Stimulated activated CD4-positive, alpha-beta T cell treated with anti-CD3 and anti-CD28 coated beads, TNF-alpha, amount 100 ng/mL, for 24 hours (primary cell): ENCODE measurements around the gene CISH.
A peak's percentile ranks its signal among the peaks of the same experiment; 100 is the strongest.

Experiments
- DNase-seq, 3 experiments: peaks; one replicate each; pipeline ENCODE4 v3.0.0-alpha.2; 2020; ENCODE audit warnings: low read depth in 3 of 3

CISH gene

DNA sequence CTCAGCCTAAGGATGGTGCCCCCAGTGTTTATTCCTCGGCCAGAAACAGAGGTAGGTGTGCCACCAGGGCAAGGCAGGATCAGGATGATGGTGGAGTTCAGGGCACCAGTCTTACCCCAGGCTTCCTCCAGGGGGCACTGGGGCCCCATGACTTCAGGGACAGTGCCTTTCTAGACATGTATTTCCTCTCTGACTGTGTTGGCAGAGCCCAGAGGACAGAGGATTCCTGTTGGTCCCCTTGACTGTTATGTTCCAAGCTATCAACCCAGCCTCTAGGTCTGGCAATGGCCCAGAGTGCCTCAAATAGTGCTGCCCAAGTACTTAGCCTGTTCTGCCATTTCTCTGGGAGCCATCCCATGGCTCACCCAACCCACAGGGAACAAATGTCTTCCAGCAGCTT is 39.4 kb downstream of the CISH start:
- DNase-seq: peak; percentile 68 to 82 (median 70)

DNA sequence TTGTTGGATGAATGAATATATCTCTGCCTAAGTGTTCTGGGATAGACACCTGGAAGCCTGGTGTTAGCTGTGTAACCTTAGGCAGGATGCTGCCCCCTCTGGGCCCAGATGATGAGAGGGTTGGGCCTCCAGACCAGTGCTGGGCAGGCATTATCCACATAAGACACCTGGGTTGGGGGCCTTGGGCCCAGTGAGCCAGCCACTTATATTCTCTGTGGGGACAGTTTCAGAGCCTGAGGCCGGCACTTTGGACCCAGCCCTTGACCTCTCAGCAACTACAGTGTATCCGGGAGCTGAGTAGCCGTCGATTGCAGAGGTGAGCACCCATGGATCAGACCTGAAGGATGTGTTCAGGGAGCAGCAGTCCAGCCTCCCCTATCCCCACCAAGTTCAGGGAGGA is 40.1 kb downstream of the CISH start:
- DNase-seq: no peak

DNA sequence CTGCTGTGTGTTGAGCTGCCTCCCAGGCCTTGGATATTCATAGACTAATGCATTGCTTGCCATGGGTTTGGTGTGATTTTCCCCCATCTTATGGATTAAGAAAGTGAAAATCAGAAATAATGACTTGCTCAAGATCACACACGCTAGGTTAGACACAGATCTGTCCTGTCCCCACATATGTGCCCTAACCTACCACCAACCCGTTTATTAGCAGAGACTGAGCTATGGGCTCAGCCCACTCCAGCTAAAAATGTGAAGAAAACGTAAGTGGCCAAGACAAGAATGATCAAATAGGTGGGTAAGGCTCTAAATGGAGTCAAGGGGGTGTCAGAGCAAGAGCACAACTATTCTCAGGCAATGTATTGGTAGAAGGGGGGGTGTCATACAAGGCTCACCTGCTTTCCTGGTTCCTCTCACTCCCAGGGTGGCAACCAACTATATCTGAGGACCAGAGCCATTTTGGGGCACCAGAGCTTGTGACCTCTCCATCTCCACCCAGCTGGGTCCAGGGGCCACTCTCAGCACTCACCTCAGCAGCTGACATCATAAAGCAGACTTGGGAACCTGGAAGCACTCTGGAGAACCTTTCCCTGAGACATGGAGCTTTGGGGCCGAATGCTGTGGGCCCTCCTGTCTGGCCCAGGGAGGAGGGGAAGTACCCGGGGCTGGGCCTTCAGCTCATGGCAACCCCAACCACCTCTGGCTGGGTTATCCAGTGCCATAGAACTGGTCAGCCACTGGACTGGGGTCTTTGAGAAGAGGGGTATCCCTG is 40.9 kb downstream of the CISH start:
- no peak for DNase-seq

GRCh38 chr3:50568947-50569749 is 42.4 kb downstream of the CISH start, which contains the start of gene HEMK1:
HEMK1 (plus strand) TSS chr3:50569522; CDS start chr3:50571105, 1,583 bp downstream.
- DNase-seq: peak; percentile 91 to 96 (median 92)

DNA sequence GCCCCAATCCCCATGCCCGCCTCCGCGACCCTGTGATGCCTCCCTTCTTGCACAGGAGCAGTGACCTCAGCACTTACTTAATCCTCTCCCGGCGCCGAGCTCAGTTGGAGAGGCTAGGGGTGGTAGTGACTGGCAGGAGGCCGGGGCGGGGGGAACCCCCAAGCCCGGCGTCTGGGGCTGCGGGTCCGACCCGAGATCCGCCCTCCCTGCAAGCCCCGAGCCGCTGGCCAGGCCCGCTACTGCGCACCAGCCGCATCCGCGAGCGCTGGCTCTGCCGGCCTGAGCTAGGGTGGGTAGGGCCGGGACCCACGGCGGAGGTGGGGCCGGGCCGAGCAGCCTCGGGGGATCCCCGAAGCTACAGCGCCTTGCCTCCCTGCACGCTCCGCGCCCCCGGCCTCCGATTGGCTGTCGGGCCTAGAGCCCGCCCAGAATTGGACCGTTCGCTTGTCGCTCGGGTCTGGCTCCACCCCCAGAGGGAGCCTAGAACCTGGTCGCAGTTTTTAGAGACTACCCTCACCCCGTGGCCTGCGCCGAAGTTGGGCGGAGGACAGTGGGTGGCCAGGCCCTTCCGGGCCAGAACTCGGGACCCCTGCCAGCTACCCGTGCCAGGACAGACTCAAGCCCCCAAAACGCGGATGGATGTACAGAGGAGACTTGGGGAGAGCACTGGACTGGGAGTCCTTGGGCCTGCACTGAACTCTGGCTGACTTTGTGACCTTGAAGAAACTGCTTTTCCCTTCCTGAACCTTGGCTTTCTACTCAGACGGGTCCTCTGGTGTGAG is 44.0 kb downstream of the CISH start, which contains the start of gene C3orf18:
Gene C3orf18 (minus strand): TSS at position 362 of the 782 bp plus-strand sequence. CDS start 2,048 bp downstream, outside the sequence.
- peak; percentile 86 to 97 (median 89) for DNase-seq

GRCh38 chr3:50567011-50567385 is 44.6 kb downstream of the CISH start:
- no peak for DNase-seq

DNA sequence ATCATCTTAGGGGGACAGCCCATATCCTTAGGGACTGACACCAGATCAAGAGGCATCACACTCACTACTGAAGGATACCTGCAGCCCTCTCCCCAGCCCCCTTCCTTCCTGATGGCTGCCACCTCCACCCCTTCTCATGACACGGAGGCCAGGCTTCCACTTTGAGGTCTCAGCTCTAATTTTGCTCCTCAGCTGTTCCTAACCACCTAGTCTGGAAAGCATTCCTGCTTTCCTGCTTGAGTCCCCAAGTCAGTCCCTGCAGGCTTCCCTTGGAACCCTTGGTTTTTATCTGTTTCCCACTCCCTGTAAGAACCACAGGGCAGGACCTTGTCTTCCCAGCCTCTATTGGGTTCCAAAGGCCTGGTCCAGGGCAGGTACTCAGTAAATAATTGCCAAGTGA is 47.3 kb downstream of the CISH start:
- no peak for DNase-seq

DNA sequence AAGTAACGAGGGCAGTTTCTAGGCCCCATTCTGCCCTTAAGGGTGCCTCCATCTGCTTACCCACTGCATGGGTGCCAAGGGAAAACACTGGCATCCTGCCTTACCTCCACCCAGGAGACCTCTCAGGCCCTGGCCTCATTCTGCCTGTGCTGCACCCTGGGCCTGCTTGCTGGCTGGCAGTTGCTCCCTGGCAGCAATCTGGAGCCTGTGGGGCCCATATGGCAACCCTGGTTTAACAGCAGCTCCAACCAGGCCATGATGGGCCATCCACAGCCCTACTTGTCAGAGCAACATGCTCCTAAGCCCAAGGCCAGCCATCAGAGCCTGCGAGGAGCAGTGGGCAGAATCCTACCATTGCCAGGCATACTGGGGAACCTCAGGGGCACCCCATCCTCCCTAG is 47.7 kb downstream of the CISH start:
- no peak for DNase-seq

DNA sequence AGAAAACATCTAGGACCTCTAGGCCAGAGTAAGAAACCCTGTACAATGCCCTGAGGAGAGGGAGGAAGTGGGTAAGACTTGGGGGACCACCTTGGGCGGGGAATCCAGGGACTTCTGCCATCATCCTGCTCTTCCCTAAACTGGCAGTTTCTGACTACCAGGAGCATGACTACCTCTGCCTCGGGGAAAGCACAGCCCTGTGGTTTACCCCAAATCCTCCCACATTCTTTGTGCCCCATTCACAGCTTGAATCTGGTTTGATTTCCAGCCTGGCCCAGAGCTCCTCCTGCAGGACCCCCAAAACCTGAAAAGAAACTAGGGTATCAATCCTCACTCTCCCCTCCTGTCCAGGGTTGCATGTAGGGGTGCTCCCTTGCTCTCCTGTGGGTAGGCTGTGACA is 48.7 kb downstream of the CISH start:
- DNase-seq: no peak

DNA sequence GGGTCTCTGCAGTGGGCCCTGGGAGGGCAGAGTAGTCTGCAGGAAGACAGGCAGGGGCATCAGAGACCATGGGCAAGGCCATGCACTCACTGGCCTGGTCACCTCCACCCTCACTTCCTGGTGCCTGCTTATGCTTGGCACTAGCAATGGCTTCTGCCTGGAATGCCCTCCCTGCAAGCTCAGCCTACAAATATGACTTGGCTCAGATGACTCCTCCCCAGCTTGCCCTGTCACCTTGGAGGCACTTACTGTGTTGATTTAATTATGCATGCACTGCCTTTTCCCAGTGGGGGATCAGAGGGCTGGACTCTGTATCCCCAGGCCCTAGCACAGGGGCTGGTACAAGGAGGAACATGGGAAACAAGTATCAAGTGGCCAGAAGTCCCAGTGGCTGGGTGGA is 51.9 kb downstream of the CISH start:
- no peak for DNase-seq

DNA sequence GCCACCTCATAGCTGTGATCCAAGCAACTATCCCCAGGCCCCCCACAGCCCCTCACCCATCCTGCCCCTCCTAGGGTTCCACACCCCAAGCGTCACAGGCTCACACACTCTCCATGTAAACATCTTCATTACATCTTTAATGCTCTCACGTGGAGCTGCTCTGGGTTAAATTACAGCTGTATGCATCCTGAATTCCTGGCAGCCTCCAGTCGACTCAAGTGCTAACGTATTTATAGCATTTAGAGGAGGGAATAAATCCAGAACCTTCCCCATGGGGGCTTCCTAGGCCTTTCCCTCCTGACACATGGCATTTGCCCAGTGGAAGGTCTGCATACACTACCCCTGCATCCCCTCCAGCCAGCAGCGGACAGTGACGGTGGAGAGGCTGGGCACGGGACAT is 53.7 kb downstream of the CISH start:
- no peak for DNase-seq

DNA sequence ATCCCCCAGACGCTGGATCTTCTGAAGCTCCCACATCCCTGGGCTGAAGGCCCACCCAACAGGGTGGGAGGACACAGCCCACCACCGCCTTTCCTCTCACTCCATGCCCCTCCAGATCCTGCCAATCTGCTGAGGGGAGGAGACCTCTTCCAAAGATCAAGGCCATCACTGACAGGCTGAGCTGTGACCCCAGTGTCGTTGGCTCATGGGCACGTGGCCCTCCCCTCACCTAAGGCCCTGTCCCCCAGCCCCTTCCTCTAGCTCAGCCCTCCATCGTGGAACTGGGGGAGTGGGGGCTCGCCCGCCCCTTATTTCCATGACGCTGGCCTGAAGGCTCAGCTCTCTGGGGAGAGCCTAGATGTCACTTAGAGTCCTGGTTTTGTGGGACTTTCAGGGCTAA is 54.5 kb downstream of the CISH start:
- DNase-seq: no peak
